Measurements from ENCODE around the gene OR9A4.

OR9A4 gene

GRCh38 chr7:141949021-141949420, 32.8 kb downstream of the OR9A4 start:
- no peak for DNase-seq

DNA sequence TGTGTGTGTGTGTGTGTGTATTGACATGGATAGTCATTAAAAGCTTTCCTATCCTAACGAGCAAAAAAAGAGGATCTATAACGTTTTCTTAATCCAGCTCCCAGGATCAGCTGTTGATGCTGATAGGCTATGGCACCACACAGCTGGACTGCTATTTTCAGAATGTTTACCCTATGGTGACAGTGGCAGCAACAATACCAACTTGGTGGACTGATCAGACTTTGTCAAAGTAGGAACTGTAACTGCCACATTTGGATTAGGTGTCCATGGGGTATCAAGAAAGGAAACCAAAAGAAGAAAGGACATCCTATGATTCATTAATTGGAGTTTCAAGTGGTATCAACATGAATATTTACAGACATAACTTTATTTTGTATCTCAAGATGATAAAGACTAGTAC, 33.3 kb downstream of the OR9A4 start:
- DNase-seq = no peak

- DNase-seq = no peak
Measured at GRCh38 chr7:141949911-141950310, 33.7 kb downstream of the OR9A4 start.

DNA sequence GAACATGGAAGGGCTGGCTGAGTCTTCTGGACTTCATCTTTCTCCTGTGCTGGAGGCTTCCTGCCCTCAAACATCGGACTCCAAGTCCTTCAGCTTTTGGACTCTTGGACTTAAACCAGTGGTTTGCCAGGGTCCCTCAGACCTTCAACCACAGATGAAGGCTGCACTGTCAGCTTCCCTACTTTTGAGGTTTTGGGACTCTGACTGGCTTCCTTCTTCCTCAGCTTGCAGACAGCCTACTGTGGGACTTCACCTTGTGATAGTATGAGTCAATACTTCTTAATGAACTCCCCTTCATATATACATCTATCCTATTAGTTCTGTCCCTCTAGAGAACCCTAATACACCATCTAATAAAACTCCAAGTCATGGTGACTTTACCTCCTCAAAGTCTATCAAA, 34.6 kb downstream of the OR9A4 start:
- no peak for DNase-seq

GRCh38 chr7:141952461-141952860, 36.3 kb downstream of the OR9A4 start:
- DNase-seq = no peak

DNA sequence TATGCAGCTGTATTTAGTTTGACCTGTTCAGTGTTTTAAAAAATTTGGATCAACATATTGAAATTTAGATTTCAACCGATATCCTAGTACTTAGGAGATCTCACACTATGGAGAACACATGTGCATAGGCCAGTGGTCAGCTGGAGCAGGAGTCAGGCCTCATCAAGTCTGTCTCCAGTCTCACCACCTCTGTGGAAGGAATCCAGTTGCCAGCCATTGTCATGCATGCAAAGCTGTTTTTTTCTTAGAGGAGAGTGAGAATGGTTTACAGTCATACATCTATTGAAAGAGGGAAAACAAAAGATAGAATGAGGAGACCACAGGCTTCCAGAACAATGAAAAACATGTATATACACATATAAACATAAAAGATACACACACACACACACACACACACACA, 38.1 kb downstream of the OR9A4 start:
- no peak for DNase-seq

GRCh38 chr7:141956084-141956483, 39.9 kb downstream of the OR9A4 start:
- DNase-seq = peak; percentile 79

- peak; percentile 44 for DNase-seq
Measured at GRCh38 chr7:141960687-141961422, 44.7 kb downstream of the OR9A4 start.
